Progenitor cell of endocrine pancreas (in vitro differentiated cells): ENCODE results near the gene TRIM38. TPM values are rescaled to one million over a fixed set of nuclear protein-coding genes. Genes with fewer than 3 reads are reported as not detected.

Source experiments
- DNase-seq: peaks from one replicate; pipeline ENCODE4 v3.0.0; 2021; ENCODE audit warnings: low spot score; ENCODE audit not compliant: unreplicated experiment
- H3K27ac Mint-ChIP-seq: 2 replicates; pipeline ENCODE4 v1.8.0; 2021; ENCODE audit warnings: mild to moderate bottlenecking, moderate library complexity, mixed read lengths
- H3K27me3 Mint-ChIP-seq: 2 replicates; pipeline ENCODE4 v1.8.0; 2021; ENCODE audit warnings: mixed read lengths
- H3K36me3 Mint-ChIP-seq: 2 replicates; pipeline ENCODE4 v1.8.0; 2022; ENCODE audit warnings: mixed read lengths; ENCODE audit not compliant: insufficient read depth
- H3K4me1 Mint-ChIP-seq: 2 replicates; pipeline ENCODE4 v1.8.0; 2021; ENCODE audit warnings: low read depth, mixed read lengths
- H3K4me3 Mint-ChIP-seq: 2 replicates; pipeline ENCODE4 v1.8.0; 2021; ENCODE audit warnings: low read depth, mild to moderate bottlenecking, moderate library complexity, mixed read lengths
- H3K9me3 Mint-ChIP-seq: 2 replicates; pipeline ENCODE4 v1.8.0; 2021; ENCODE audit warnings: low read depth, mixed read lengths
- CTCF ChIP-seq: fragments of 200-600 bp; sonication (generic); IDR thresholded peaks from one replicate; pipeline ENCODE4 v1.5.0; 2021; ENCODE audit warnings: antibody characterized with exemption, mild to moderate bottlenecking; ENCODE audit not compliant: unreplicated experiment
- total RNA-seq: library from RNA; stranded (reverse); gene quantifications from 2 replicates; pipeline ENCODE4 v1.2.1, GENCODE V29; 2021

TRIM38 gene
- total RNA-seq, 1 donor from 2014 or later = 5.9 TPM

GRCh38 chr6:26025047-26025893 lies 62.7 kb downstream of the TRIM38 start:
- H3K27ac Mint-ChIP-seq = peak overlapping the region; percentile 98
- no peaks in the 10 kb centered on the region for H3K27me3 Mint-ChIP-seq
- no peaks in the 10 kb centered on the region for H3K9me3 Mint-ChIP-seq
- H3K4me1 Mint-ChIP-seq = peaks cover 64% of the 10 kb centered on the region
- H3K36me3 Mint-ChIP-seq = no peaks in the 10 kb centered on the region
- no peak for DNase-seq
- TF ChIP-seq CTCF = no peak
- H3K4me3 Mint-ChIP-seq = peak overlapping the region; percentile 89

GRCh38 chr6:26025894-26026832 lies 63.6 kb downstream of the TRIM38 start:
- Mint-ChIP-seq H3K36me3 (no peaks in the 10 kb centered on the region), H3K9me3 (no peaks in the 10 kb centered on the region), H3K4me3 (peak overlapping the region; percentile 89), H3K4me1 (peaks cover 69% of the 10 kb centered on the region), H3K27ac (peak overlapping the region; percentile 98), H3K27me3 (no peaks in the 10 kb centered on the region)
- DNase-seq = peak; percentile 86
- TF ChIP-seq CTCF = peak; percentile 89

- Mint-ChIP-seq H3K4me3 (peak overlapping the region; percentile 89), H3K4me1 (peaks cover 69% of the 10 kb centered on the region), H3K27me3 (no peaks in the 10 kb centered on the region), H3K27ac (peak overlapping the region; percentile 98), H3K36me3 (no peaks in the 10 kb centered on the region), H3K9me3 (no peaks in the 10 kb centered on the region)
- DNase-seq = peak; percentile 68
- no peak for TF ChIP-seq CTCF
Measured at GRCh38 chr6:26026833-26027490, 64.4 kb downstream of the TRIM38 start.

- Mint-ChIP-seq H3K27me3 (no peaks in the 10 kb centered on the region), H3K9me3 (no peaks in the 10 kb centered on the region), H3K4me3 (peak overlapping the region; percentile 89), H3K4me1 (peaks cover 62% of the 10 kb centered on the region), H3K36me3 (no peaks in the 10 kb centered on the region), H3K27ac (peak overlapping the region; percentile 98)
- DNase-seq = no peak
- no peak for TF ChIP-seq CTCF
Measured at GRCh38 chr6:26027491-26028211, 65.0 kb downstream of the TRIM38 start.
